Neutrophil (primary cell): ENCODE data around the gene PDZRN3.

Experiments
- H3K27ac ChIP-seq: fragments of 200-600 bp; sonication (generic); 2 replicates; pipeline ENCODE4 v1.5.1; 2016; ENCODE audit warnings: mild to moderate bottlenecking, moderate library complexity
- H3K27me3 ChIP-seq: fragments of 200-600 bp; sonication (generic); 2 replicates; pipeline ENCODE4 v1.6.0; 2016; ENCODE audit warnings: mild to moderate bottlenecking
- H3K36me3 ChIP-seq: fragments of 200-600 bp; sonication (generic); 2 replicates; pipeline ENCODE4 v1.5.1; 2017
- H3K4me1 ChIP-seq, 2 experiments: fragments of 200-600 bp in 1 of 2; sonication (generic) in 1 of 2; 1 replicate in 1 of 2; 2 replicates in 1 of 2; pipeline versions ENCODE4 v1.5.1 to v1.6.1; 2013 to 2016; ENCODE audit warnings: low read depth in 1 of 2, low read length in 1 of 2, mild to moderate bottlenecking in 1 of 2, moderate library complexity in 1 of 2; ENCODE audit not compliant: control insufficient read depth in 1 of 2, insufficient read depth in 1 of 2
- H3K4me3 ChIP-seq, 2 experiments: fragments of 200-600 bp in 1 of 2; sonication (generic) in 1 of 2; 1 replicate in 1 of 2; 2 replicates in 1 of 2; pipeline ENCODE4 v1.5.1; 2013 to 2016; ENCODE audit warnings: low read depth in 1 of 2, low read length in 1 of 2, mild to moderate bottlenecking in 1 of 2, moderate library complexity in 1 of 2
- H3K9me3 ChIP-seq: fragments of 200-600 bp; sonication (generic); 2 replicates; pipeline ENCODE4 v1.5.1; 2016
- CTCF ChIP-seq: fragments of 200-600 bp; sonication (generic); IDR thresholded peaks from 2 replicates; pipeline ENCODE4 v1.5.1; 2016; ENCODE audit warnings: antibody characterized with exemption

The PDZRN3 gene

GRCh38 chr3:73394240-73394639, 230.5 kb downstream of the PDZRN3 start:
- no peaks in the 10 kb centered on the region for H3K36me3 ChIP-seq
- no peak for TF ChIP-seq CTCF
- no peaks in the 10 kb centered on the region for H3K9me3 ChIP-seq
- peaks cover 4% of the 10 kb centered on the region for H3K27me3 ChIP-seq
- no peak overlapping the region for H3K27ac ChIP-seq
- no peak overlapping the region for H3K4me3 ChIP-seq
- H3K4me1 ChIP-seq, result no peaks in the 10 kb centered on the region

- H3K4me3 ChIP-seq, result no peak overlapping the region
- H3K4me1 ChIP-seq, result no peaks in the 10 kb centered on the region
- TF ChIP-seq CTCF, result no peak
- peaks cover 4% of the 10 kb centered on the region for H3K27me3 ChIP-seq
- no peaks in the 10 kb centered on the region for H3K9me3 ChIP-seq
- H3K27ac ChIP-seq, result no peak overlapping the region
- H3K36me3 ChIP-seq, result no peaks in the 10 kb centered on the region
Observed at GRCh38 chr3:73393005-73393404, 231.7 kb downstream of the PDZRN3 start.

GRCh38 chr3:73391984-73392383, 232.8 kb downstream of the PDZRN3 start:
- Histone ChIP-seq H3K36me3 (no peaks in the 10 kb centered on the region), H3K9me3 (no peaks in the 10 kb centered on the region), H3K27me3 (peaks cover 4% of the 10 kb centered on the region), H3K4me1 (no peaks in the 10 kb centered on the region), H3K4me3 (no peak overlapping the region), H3K27ac (no peak overlapping the region)
- no peak for TF ChIP-seq CTCF

GRCh38 chr3:73389928-73390327, 234.8 kb downstream of the PDZRN3 start:
- H3K4me3 ChIP-seq, result no peak overlapping the region
- no peaks in the 10 kb centered on the region for H3K9me3 ChIP-seq
- H3K27me3 ChIP-seq, result peaks cover 2% of the 10 kb centered on the region
- no peaks in the 10 kb centered on the region for H3K36me3 ChIP-seq
- TF ChIP-seq CTCF, result no peak
- no peak overlapping the region for H3K27ac ChIP-seq
- no peaks in the 10 kb centered on the region for H3K4me1 ChIP-seq

- Histone ChIP-seq H3K9me3 (no peaks in the 10 kb centered on the region), H3K27ac (no peak overlapping the region), H3K4me1 (no peaks in the 10 kb centered on the region), H3K27me3 (no peaks in the 10 kb centered on the region), H3K36me3 (no peaks in the 10 kb centered on the region), H3K4me3 (no peak overlapping the region)
- TF ChIP-seq CTCF, result no peak
Observed at GRCh38 chr3:73389117-73389813, 235.5 kb downstream of the PDZRN3 start.
